Gastroesophageal sphincter (tissue), 4 donors: Measurements from ENCODE around the gene GAREM1. TPM values are rescaled to one million over a fixed set of nuclear protein-coding genes. Genes with fewer than 3 reads are reported as not detected.

Experiments used
- ATAC-seq: fragments of 150-250 bp; one replicate; pipeline ENCODE4 v1.9.1; 2016; ENCODE audit warnings: mild to moderate bottlenecking, moderate library complexity
- H3K27ac ChIP-seq, 4 donors: fragments of 200-600 bp; sonication (generic) in 3 of 4; 1 replicate in 3 of 4; 2 replicates in 1 of 4; pipeline ENCODE4 v1.5.1; 2016 to 2019
- H3K27me3 ChIP-seq: fragments of 200-600 bp; sonication (generic); one replicate; pipeline ENCODE4 v1.5.1; 2019
- H3K36me3 ChIP-seq, 2 donors: fragments of 200-600 bp; sonication (generic); one replicate each; pipeline ENCODE4 v1.5.1; 2019; ENCODE audit warnings: control low read depth in 1 of 2
- H3K4me1 ChIP-seq, 3 donors: fragments of 200-600 bp; sonication (generic); 1 replicate in 2 of 3; 2 replicates in 1 of 3; pipeline ENCODE4 v1.5.1; 2016 to 2019; ENCODE audit warnings: control low read depth in 2 of 3
- H3K4me3 ChIP-seq, 2 donors: fragments of 200-600 bp; sonication (generic); one replicate each; pipeline ENCODE4 v1.5.1; 2019; ENCODE audit warnings: mild to moderate bottlenecking in 1 of 2, moderate library complexity in 1 of 2
- H3K9me3 ChIP-seq, 3 donors: fragments of 200-600 bp; sonication (generic); one replicate each; pipeline ENCODE4 v1.5.1; 2017 to 2019; ENCODE audit warnings: control low read depth in 2 of 3
- CTCF ChIP-seq, 4 experiments: fragments of 200-600 bp in 2 of 4; fragments of 450-650 bp in 2 of 4; sonication (generic) in 1 of 4; IDR thresholded peaks; one replicate each; pipeline ENCODE4 v1.5.1; 2017 to 2019; ENCODE audit warnings: antibody characterized with exemption in 4 of 4, mild to moderate bottlenecking in 2 of 4, moderate library complexity in 2 of 4
- EP300 ChIP-seq: sonication (generic); formaldehyde crosslinking; IDR thresholded peaks from one replicate; pipeline ENCODE4 v1.6.1; 2017; ENCODE audit warnings: antibody characterized with exemption, mild to moderate bottlenecking
- POLR2A ChIP-seq, 2 donors: fragments of 450-650 bp; IDR thresholded peaks; one replicate each; pipeline ENCODE4 v1.6.1; 2017; ENCODE audit warnings: antibody characterized with exemption in 2 of 2, mild to moderate bottlenecking in 2 of 2, moderate library complexity in 1 of 2
- POLR2AphosphoS5 ChIP-seq: sonication (generic); formaldehyde crosslinking; IDR thresholded peaks from one replicate; pipeline ENCODE4 v1.6.1; 2017; ENCODE audit warnings: antibody characterized with exemption
- WGBS, 2 donors: methylation state at CpG; one replicate each; pipeline ENCODE4 v1.1.5; 2018; ENCODE audit warnings: low coverage in 1 of 2; 5-methylcytosine and 5-hydroxymethylcytosine counted together
- total RNA-seq, 4 donors: library from RNA; depleted of rRNA; stranded (reverse); fragments of >200 nt; gene quantifications; one replicate each; pipeline ENCODE4 v1.1.0, GENCODE V29; 2016

Gene GAREM1
- total RNA-seq, 4 donors from 2014 or later, result 8.2 to 16.6 (median 12.3) TPM

GRCh38 chr18:32372047-32372380 is 98.7 kb downstream of the GAREM1 start:
- no peaks in the 10 kb centered on the region for H3K36me3 ChIP-seq
- no peak for ATAC-seq
- 36 to 50% methylated on average over 2 of the region's 2 CpGs for WGBS, 2 donors
- no peak for TF ChIP-seq EP300
- TF ChIP-seq POLR2AphosphoS5, result no peak
- no peak for TF ChIP-seq CTCF (IDR thresholded peaks at IDR 0.05)
- TF ChIP-seq POLR2A (IDR thresholded peaks at IDR 0.05), result no peak
- no peaks in the 10 kb centered on the region for H3K9me3 ChIP-seq
- H3K27me3 ChIP-seq, result no peaks in the 10 kb centered on the region
- no peak overlapping the region for H3K4me3 ChIP-seq
- peaks cover 5 to 33% (median 13%) of the 10 kb centered on the region in 3 donors for H3K4me1 ChIP-seq
- no peak overlapping the region for H3K27ac ChIP-seq

- ATAC-seq, result no peak
- no peak for TF ChIP-seq POLR2AphosphoS5
- TF ChIP-seq CTCF (IDR thresholded peaks at IDR 0.05), result no peak
- TF ChIP-seq EP300, result no peak
- TF ChIP-seq POLR2A (IDR thresholded peaks at IDR 0.05), result no peak
- Histone ChIP-seq H3K27me3 (no peaks in the 10 kb centered on the region), H3K27ac (no peak overlapping the region), H3K4me1 (peaks cover 5 to 38% (median 13%) of the 10 kb centered on the region in 3 donors), H3K4me3 (no peak overlapping the region), H3K36me3 (no peaks in the 10 kb centered on the region), H3K9me3 (no peaks in the 10 kb centered on the region)
- 77 to 79% methylated on average over 1 to 2 of the region's 2 CpGs for WGBS, 2 donors
Measured at GRCh38 chr18:32371384-32371783, 99.3 kb downstream of the GAREM1 start.

GRCh38 chr18:32368991-32369390 is 101.7 kb downstream of the GAREM1 start:
- H3K27ac ChIP-seq, result no peak overlapping the region
- TF ChIP-seq POLR2A (IDR thresholded peaks at IDR 0.05) (no peak), EP300 (no peak)

GRCh38 chr18:32368170-32368569 is 102.5 kb downstream of the GAREM1 start:
- Histone ChIP-seq H3K27me3 (no peaks in the 10 kb centered on the region), H3K9me3 (no peaks in the 10 kb centered on the region), H3K4me1 (peaks cover under 1 to 35% (median 5%) of the 10 kb centered on the region in 3 donors), H3K36me3 (no peaks in the 10 kb centered on the region), H3K27ac (no peak overlapping the region), H3K4me3 (no peak overlapping the region)
- no peak for TF ChIP-seq CTCF (IDR thresholded peaks at IDR 0.05)
- TF ChIP-seq POLR2AphosphoS5, result no peak
- TF ChIP-seq EP300, result no peak
- no peak for TF ChIP-seq POLR2A (IDR thresholded peaks at IDR 0.05)
- peak; percentile 23 for ATAC-seq

More at GRCh38 chr18:32368991-32369390, 101.7 kb downstream of the GAREM1 start:
- WGBS, 2 donors, result 86 to 93% methylated on average over 2 to 4 of the region's 4 CpGs
- H3K4me1 ChIP-seq, result peaks cover 5 to 38% (median 8%) of the 10 kb centered on the region in 3 donors
- no peaks in the 10 kb centered on the region for H3K36me3 ChIP-seq
- no peak for ATAC-seq
- no peaks in the 10 kb centered on the region for H3K9me3 ChIP-seq
- no peak overlapping the region for H3K4me3 ChIP-seq
- no peaks in the 10 kb centered on the region for H3K27me3 ChIP-seq

GRCh38 chr18:32366586-32367538 is 103.8 kb downstream of the GAREM1 start:
- Histone ChIP-seq H3K4me3 (no peak overlapping the region), H3K27ac (no peak overlapping the region), H3K9me3 (no peaks in the 10 kb centered on the region), H3K36me3 (no peaks in the 10 kb centered on the region), H3K4me1 (peaks cover 0 to 25% (median 0%) of the 10 kb centered on the region in 3 donors), H3K27me3 (no peaks in the 10 kb centered on the region)
- TF ChIP-seq POLR2AphosphoS5 (peak; percentile 9), EP300 (no peak), POLR2A (IDR thresholded peaks at IDR 0.05) (no peak), CTCF (IDR thresholded peaks at IDR 0.05) (no peak)
- no peak for ATAC-seq
- WGBS, 2 donors, result 62 to 90% methylated on average over 1 of the region's 1 CpG
